HEK293T (cell line): ENCODE results near the gene CDYL2.

ENCODE experiments used
- CTBP1 ChIP-seq: fragments of 450-650 bp; IDR thresholded peaks from 2 replicates; pipeline ENCODE4 v1.6.1; 2016; ENCODE audit warnings: borderline replicate concordance
- FOXA1 ChIP-seq: fragments of 450-650 bp; IDR thresholded peaks from 2 replicates; pipeline ENCODE4 v1.6.1; 2016; ENCODE audit warnings: mild to moderate bottlenecking
- FOXK2 ChIP-seq: fragments of 450-650 bp; IDR thresholded peaks from 2 replicates; pipeline ENCODE4 v1.6.1; 2016; ENCODE audit warnings: mild to moderate bottlenecking
- FOXM1 ChIP-seq: fragments of 450-650 bp; IDR thresholded peaks from 2 replicates; pipeline ENCODE4 v1.6.1; 2017; ENCODE audit warnings: mild to moderate bottlenecking, borderline replicate concordance
- HDGF ChIP-seq: fragments of 450-650 bp; IDR thresholded peaks from 2 replicates; pipeline ENCODE4 v1.6.1; 2017; ENCODE audit warnings: antibody characterized with exemption, borderline replicate concordance
- L3MBTL2 ChIP-seq: fragments of 450-650 bp; conservative IDR thresholded peaks from 2 replicates; pipeline ENCODE4 v1.6.1; 2016; ENCODE audit warnings: mild to moderate bottlenecking
- NFRKB ChIP-seq: fragments of 450-650 bp; IDR thresholded peaks from 2 replicates; pipeline ENCODE4 v1.6.1; 2016; ENCODE audit warnings: mild to moderate bottlenecking, moderate library complexity
- SP1 ChIP-seq: fragments of 450-650 bp; IDR thresholded peaks from 2 replicates; pipeline ENCODE4 v1.6.1; 2017
- ZNF384 ChIP-seq: fragments of 450-650 bp; IDR thresholded peaks from 2 replicates; pipeline ENCODE4 v1.6.1; 2016

DNA sequence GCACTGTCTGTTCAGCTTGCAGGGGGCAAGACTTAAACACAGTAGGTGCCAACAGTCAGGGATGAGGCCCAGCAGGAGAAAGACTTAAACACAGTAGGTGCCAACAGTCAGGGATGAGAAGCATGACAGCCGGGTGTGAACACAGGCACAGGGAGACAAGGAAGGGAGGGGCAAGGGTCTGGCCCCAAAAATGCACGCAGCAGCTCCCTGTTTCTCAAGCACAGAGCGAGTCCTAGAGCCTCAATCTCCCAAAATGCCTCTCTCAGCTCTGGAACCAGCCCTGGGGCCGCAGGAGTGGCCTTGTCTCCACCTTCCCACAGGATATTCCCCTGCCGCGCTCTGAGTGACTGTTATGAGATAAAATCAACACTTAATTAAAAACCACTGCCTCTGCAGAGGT is 197.2 kb downstream of the CDYL2 start:
- TF ChIP-seq NFRKB: no peak
- TF ChIP-seq FOXK2: no peak
- no peak for TF ChIP-seq HDGF
- TF ChIP-seq CTBP1: no peak
- TF ChIP-seq SP1: no peak
- no peak for TF ChIP-seq FOXM1
- no peak for TF ChIP-seq L3MBTL2
- no peak for TF ChIP-seq FOXA1
- TF ChIP-seq ZNF384: no peak
